ENCODE measurements around the gene USP46. TPM values are rescaled to one million over a fixed set of nuclear protein-coding genes. Genes with fewer than 3 reads are reported as not detected.
A peak's percentile ranks its signal among the peaks of the same experiment; 100 is the strongest.

USP46 gene
- total RNA-seq, 6 experiments from 2014 or later: 4.0 to 5.7 (median 4.9) TPM

GRCh38 chr4:52684896-52685295, 25.8 kb upstream of the USP46 start:
- H3K4me1 ChIP-seq: no peaks in the 10 kb centered on the region
- H3K27me3 ChIP-seq: no peaks in the 10 kb centered on the region
- WGBS (ENCODE audit: insufficient coverage, low coverage, low lambda C conversion rate, missing lambda C conversion rate): 70% methylated on average over 1 of the region's 1 CpG
- no peaks in the 10 kb centered on the region for H3K9me3 ChIP-seq
- intact Hi-C loops (cut with DNase I): no loop called here
- ATAC-seq (no peak), DNase-seq (no peak)
- H3K27ac ChIP-seq: no peak overlapping the region
- TF ChIP-seq CTCF (IDR thresholded peaks at IDR 0.05) (no peak), POLR2A (IDR thresholded peaks at IDR 0.05) (no peak)
- no peaks in the 10 kb centered on the region for H3K36me3 ChIP-seq
- H3K4me3 ChIP-seq: no peak overlapping the region

GRCh38 chr4:52680381-52680780, 21.3 kb upstream of the USP46 start:
- ATAC-seq: no peak
- WGBS (ENCODE audit: insufficient coverage, low coverage, low lambda C conversion rate, missing lambda C conversion rate): 61% methylated on average over 2 of the region's 2 CpGs
- H3K4me3 ChIP-seq: no peak overlapping the region

GRCh38 chr4:52676536-52676935, 17.4 kb upstream of the USP46 start:
- Histone ChIP-seq H3K4me1 (no peaks in the 10 kb centered on the region), H3K4me3 (no peak overlapping the region), H3K36me3 (no peaks in the 10 kb centered on the region), H3K9me3 (no peaks in the 10 kb centered on the region), H3K27me3 (no peaks in the 10 kb centered on the region), H3K27ac (no peak overlapping the region)
- no peak for ATAC-seq
- no peak for DNase-seq
- intact Hi-C loops (cut with DNase I): no loop called here
- TF ChIP-seq POLR2A (IDR thresholded peaks at IDR 0.05): no peak
- TF ChIP-seq CTCF (IDR thresholded peaks at IDR 0.05): no peak
- WGBS (ENCODE audit: insufficient coverage, low coverage, low lambda C conversion rate, missing lambda C conversion rate): 64% methylated on average over 1 of the region's 1 CpG

More at GRCh38 chr4:52680381-52680780, 21.3 kb upstream of the USP46 start:
- no peaks in the 10 kb centered on the region for H3K4me1 ChIP-seq
- no peak for DNase-seq
- H3K27me3 ChIP-seq: no peaks in the 10 kb centered on the region
- no peaks in the 10 kb centered on the region for H3K36me3 ChIP-seq
- no peaks in the 10 kb centered on the region for H3K9me3 ChIP-seq
- no peak overlapping the region for H3K27ac ChIP-seq
- intact Hi-C loops (cut with DNase I): no loop called here
- TF ChIP-seq CTCF (IDR thresholded peaks at IDR 0.05): no peak
- no peak for TF ChIP-seq POLR2A (IDR thresholded peaks at IDR 0.05)

- 88% methylated on average over 3 of the region's 3 CpGs for WGBS (ENCODE audit: insufficient coverage, low coverage, low lambda C conversion rate, missing lambda C conversion rate)
- no peak overlapping the region for H3K4me3 ChIP-seq
- TF ChIP-seq CTCF (IDR thresholded peaks at IDR 0.05) (no peak), POLR2A (IDR thresholded peaks at IDR 0.05) (no peak)
- H3K27ac ChIP-seq: no peak overlapping the region
- H3K36me3 ChIP-seq: no peaks in the 10 kb centered on the region
- intact Hi-C loops (cut with DNase I): no loop called here
- H3K27me3 ChIP-seq: no peaks in the 10 kb centered on the region
- H3K4me1 ChIP-seq: no peaks in the 10 kb centered on the region
- no peak for DNase-seq
- ATAC-seq: no peak
- no peaks in the 10 kb centered on the region for H3K9me3 ChIP-seq
Measured at GRCh38 chr4:52675111-52675510, 16.0 kb upstream of the USP46 start.

GRCh38 chr4:52670739-52671138, 11.6 kb upstream of the USP46 start:
- Histone ChIP-seq H3K4me3 (no peak overlapping the region), H3K9me3 (no peaks in the 10 kb centered on the region), H3K4me1 (no peaks in the 10 kb centered on the region), H3K27me3 (no peaks in the 10 kb centered on the region), H3K27ac (no peak overlapping the region), H3K36me3 (no peaks in the 10 kb centered on the region)
- ATAC-seq (peak in 2 of 4 donors; percentile 45 to 52), DNase-seq (no peak)
- TF ChIP-seq CTCF (IDR thresholded peaks at IDR 0.05) (no peak), POLR2A (IDR thresholded peaks at IDR 0.05) (no peak)
- 80% methylated on average over 1 of the region's 2 CpGs for WGBS (ENCODE audit: insufficient coverage, low coverage, low lambda C conversion rate, missing lambda C conversion rate)
- intact Hi-C loops (cut with DNase I): no loop called here
